Cardiac septum (tissue), 1 donor: Measurements from ENCODE around the gene PRPF4. TPM values are rescaled to one million over a fixed set of nuclear protein-coding genes. Genes with fewer than 3 reads are reported as not detected.

Experiments used
- DNase-seq: peaks from one replicate; pipeline ENCODE4 v3.0.0-alpha.2; 2020; ENCODE audit warnings: low spot score
- intact Hi-C: fragments of 100-400 bp; cut with DNase I; formaldehyde crosslinking; loops from one replicate; pipeline ENCODE4 v1.14.0; 2022
- total RNA-seq: library from RNA; stranded (reverse); fragmentation: NEBNext Ultra II Directional; extraction: Animal tissue kit (Norgen Biotek cat#: 25700); gene quantifications from one replicate; pipeline ENCODE4 v1.2.1, GENCODE V29; 2021
- donor health status: DM: no; HTN: no; CAD: no.

The PRPF4 gene
- total RNA-seq, 1 donor from 2014 or later = 10.5 TPM

- no peak for DNase-seq
- intact Hi-C loops = no loop called here
Measured at GRCh38 chr9:113302792-113303418, 27.4 kb downstream of the PRPF4 start, which contains the start of gene RNF183. Gene RNF183 (minus strand): TSS chr9:113303376. CDS start chr9:113298184, 5,192 bp downstream.

GRCh38 chr9:113306566-113306965 is 31.1 kb downstream of the PRPF4 start:
- intact Hi-C loops = loop anchor here (5.0 kb wide), 1 partner anchor 351 kb away; no protein-coding TSS in a partner anchor
- DNase-seq = no peak

- intact Hi-C loops = loop anchor here (5.0 kb wide), 1 partner anchor 350 kb away; no protein-coding TSS in a partner anchor
- no peak for DNase-seq
Measured at GRCh38 chr9:113307396-113307975, 32.0 kb downstream of the PRPF4 start.

- intact Hi-C loops = loop anchor here (5.0 kb wide), 1 partner anchor 348 kb away; no protein-coding TSS in a partner anchor
- DNase-seq = no peak
Measured at GRCh38 chr9:113309204-113309813, 33.9 kb downstream of the PRPF4 start.

- no peak for DNase-seq
- intact Hi-C loops = loop anchor here (2.0 kb wide), 1 partner anchor 92 kb away; no protein-coding TSS in a partner anchor
Measured at GRCh38 chr9:113310538-113310937, 35.1 kb downstream of the PRPF4 start.

GRCh38 chr9:113311961-113312360 is 36.5 kb downstream of the PRPF4 start:
- intact Hi-C loops = loop anchor here (2.0 kb wide), 1 partner anchor 91 kb away; no protein-coding TSS in a partner anchor
- DNase-seq = no peak

GRCh38 chr9:113313261-113313660 is 37.8 kb downstream of the PRPF4 start:
- no peak for DNase-seq
- intact Hi-C loops = no loop called here

GRCh38 chr9:113315231-113315630 is 39.8 kb downstream of the PRPF4 start:
- intact Hi-C loops = no loop called here
- no peak for DNase-seq

GRCh38 chr9:113316030-113316429 is 40.6 kb downstream of the PRPF4 start:
- intact Hi-C loops = no loop called here
- DNase-seq = no peak

GRCh38 chr9:113317777-113318176 is 42.3 kb downstream of the PRPF4 start:
- intact Hi-C loops = no loop called here
- no peak for DNase-seq

- no peak for DNase-seq
- intact Hi-C loops = no loop called here
Measured at GRCh38 chr9:113319054-113319453, 43.6 kb downstream of the PRPF4 start.

- intact Hi-C loops = no loop called here
- DNase-seq = no peak
Measured at GRCh38 chr9:113320051-113320450, 44.6 kb downstream of the PRPF4 start.

GRCh38 chr9:113322671-113323070 is 47.2 kb downstream of the PRPF4 start:
- no peak for DNase-seq
- intact Hi-C loops = no loop called here

- intact Hi-C loops = no loop called here
- DNase-seq = no peak
Measured at GRCh38 chr9:113326230-113326629, 50.8 kb downstream of the PRPF4 start.

- no peak for DNase-seq
- intact Hi-C loops = no loop called here
Measured at GRCh38 chr9:113328045-113328782, 52.8 kb downstream of the PRPF4 start.

GRCh38 chr9:113331780-113332179 is 56.3 kb downstream of the PRPF4 start:
- intact Hi-C loops = no loop called here

GRCh38 chr9:113337714-113338113 is 62.3 kb downstream of the PRPF4 start:
- intact Hi-C loops = no loop called here
- no peak for DNase-seq

More at GRCh38 chr9:113331780-113332179, 56.3 kb downstream of the PRPF4 start:
- DNase-seq = no peak

GRCh38 chr9:113340011-113340699 is 64.7 kb downstream of the PRPF4 start, which contains the start of gene WDR31:
Gene WDR31 (minus strand): TSS chr9:113340275. CDS start chr9:113332022, 8,253 bp downstream.
- intact Hi-C loops = loop anchor here (2.0 to 5.0 kb wide), 3 partner anchors 61 to 252 kb away; partner anchors contain the start of genes ALAD, CDC26 and PRPF4
- DNase-seq = peak; percentile 96
